Muscle of leg (tissue), 11 donors: Measurements from ENCODE around the gene HYAL2. TPM values are rescaled to one million over a fixed set of nuclear protein-coding genes. Genes with fewer than 3 reads are reported as not detected.
A peak's percentile ranks its signal among the peaks of the same experiment; 100 is the strongest.

Experiments
- DNase-seq: peaks from one replicate; pipeline ENCODE4 v3.0.0; 2013
- H3K27ac ChIP-seq: one replicate; pipeline ENCODE4 v1.5.1; 2013; ENCODE audit warnings: mild to moderate bottlenecking, low read length, control low read depth
- H3K27me3 ChIP-seq: one replicate; pipeline ENCODE4 v1.6.1; 2013; ENCODE audit warnings: low read length; ENCODE audit not compliant: control insufficient read depth, insufficient read depth
- H3K36me3 ChIP-seq: one replicate; pipeline ENCODE4 v1.6.1; 2013; ENCODE audit warnings: low read length; ENCODE audit not compliant: control insufficient read depth, insufficient read depth
- H3K4me1 ChIP-seq: one replicate; pipeline ENCODE4 v1.6.1; 2013; ENCODE audit warnings: low read length; ENCODE audit not compliant: control insufficient read depth, insufficient read depth
- H3K4me3 ChIP-seq: one replicate; pipeline ENCODE4 v1.5.1; 2013; ENCODE audit warnings: low read length, control low read depth
- H3K9me3 ChIP-seq: replicated peaks from 2 replicates; pipeline ENCODE4 v1.6.1; 2013; ENCODE audit warnings: low read depth, low read length; ENCODE audit not compliant: control insufficient read depth
- WGBS: methylation state at CpG from one replicate; pipeline ENCODE4 v1.1.5; 2013; ENCODE audit warnings: missing lambda C conversion rate; ENCODE audit not compliant: insufficient coverage; 5-methylcytosine and 5-hydroxymethylcytosine counted together
- polyA plus RNA-seq, 8 donors: library from polyadenylated mRNA; unstranded; fragments of 120-200 nt; gene quantifications; one replicate each; pipeline versions ENCODE4 v1.2.1 to v1.2.3, GENCODE V29; 2013; ENCODE audit warnings: inconsistent platforms in 1 of 8, low replicate concordance in 1 of 8; ENCODE audit not compliant: insufficient read length in 8 of 8, insufficient read depth in 1 of 8
- total RNA-seq: library from RNA; stranded (reverse); fragments of 120-200 nt; gene quantifications from one replicate; pipeline ENCODE4 v1.2.4, GENCODE V29; 2013

HYAL2 gene
- total and polyA plus RNA-seq, 9 donors = 34.3 to 51.6 (median 47.7) TPM

- H3K27ac ChIP-seq = peak overlapping the region; percentile 96
- no peaks in the 10 kb centered on the region for H3K9me3 ChIP-seq
- WGBS = 16% methylated on average over 3 of the region's 4 CpGs
- no peaks in the 10 kb centered on the region for H3K27me3 ChIP-seq
- peak; percentile 81 for DNase-seq
- no peak overlapping the region for H3K4me3 ChIP-seq
- H3K36me3 ChIP-seq = peaks cover 34% of the 10 kb centered on the region
- peaks cover 69% of the 10 kb centered on the region for H3K4me1 ChIP-seq
Measured at GRCh38 chr3:50323092-50323600, 601 bp upstream of the HYAL2 start.

- Histone ChIP-seq H3K27me3 (no peaks in the 10 kb centered on the region), H3K4me3 (peak overlapping the region; percentile 74), H3K4me1 (peaks cover 73% of the 10 kb centered on the region), H3K9me3 (no peaks in the 10 kb centered on the region), H3K27ac (peak overlapping the region; percentile 96), H3K36me3 (peaks cover 44% of the 10 kb centered on the region)
- no peak for DNase-seq
- 1% methylated on average over 13 of the region's 14 CpGs for WGBS
Measured at GRCh38 chr3:50322115-50322385, 495 bp downstream of the HYAL2 start.

GRCh38 chr3:50321336-50322114, 1.0 kb downstream of the HYAL2 start:
- no peaks in the 10 kb centered on the region for H3K27me3 ChIP-seq
- H3K4me3 ChIP-seq = peak overlapping the region; percentile 74
- H3K9me3 ChIP-seq = no peaks in the 10 kb centered on the region
- DNase-seq = peak; percentile 96
- peaks cover 70% of the 10 kb centered on the region for H3K4me1 ChIP-seq
- under 1% methylated on average over 41 of the region's 59 CpGs for WGBS
- peak overlapping the region; percentile 96 for H3K27ac ChIP-seq
- peaks cover 50% of the 10 kb centered on the region for H3K36me3 ChIP-seq

- peak overlapping the region; percentile 74 for H3K4me3 ChIP-seq
- no peaks in the 10 kb centered on the region for H3K27me3 ChIP-seq
- peak; percentile 92 for DNase-seq
- peak overlapping the region; percentile 96 for H3K27ac ChIP-seq
- H3K9me3 ChIP-seq = no peaks in the 10 kb centered on the region
- WGBS = 0% methylated on average over 23 of the region's 45 CpGs
- peaks cover 51% of the 10 kb centered on the region for H3K36me3 ChIP-seq
- peaks cover 70% of the 10 kb centered on the region for H3K4me1 ChIP-seq
Measured at GRCh38 chr3:50320853-50321335, 1.7 kb downstream of the HYAL2 start.

- peaks cover 49% of the 10 kb centered on the region for H3K36me3 ChIP-seq
- DNase-seq = peak; percentile 10
- H3K9me3 ChIP-seq = no peaks in the 10 kb centered on the region
- WGBS = 76% methylated on average over 29 of the region's 29 CpGs
- H3K27me3 ChIP-seq = no peaks in the 10 kb centered on the region
- peak overlapping the region; percentile 85 for H3K27ac ChIP-seq
- H3K4me3 ChIP-seq = peak overlapping the region; percentile 74
- H3K4me1 ChIP-seq = peaks cover 67% of the 10 kb centered on the region
Measured at GRCh38 chr3:50319894-50320625, 2.5 kb downstream of the HYAL2 start.

- 91% methylated on average over 11 of the region's 16 CpGs for WGBS
- H3K36me3 ChIP-seq = peaks cover 51% of the 10 kb centered on the region
- DNase-seq = peak; percentile 10
Measured at GRCh38 chr3:50319181-50319893, 3.2 kb downstream of the HYAL2 start.

GRCh38 chr3:50318615-50319014, 3.9 kb downstream of the HYAL2 start:
- no peak overlapping the region for H3K27ac ChIP-seq
- peaks cover 55% of the 10 kb centered on the region for H3K4me1 ChIP-seq
- no peaks in the 10 kb centered on the region for H3K27me3 ChIP-seq
- no peaks in the 10 kb centered on the region for H3K9me3 ChIP-seq
- no peak overlapping the region for H3K4me3 ChIP-seq
- 76% methylated on average over 10 of the region's 10 CpGs for WGBS
- no peak for DNase-seq
- H3K36me3 ChIP-seq = peaks cover 52% of the 10 kb centered on the region

More at GRCh38 chr3:50319181-50319893, 3.2 kb downstream of the HYAL2 start:
- peak overlapping the region; percentile 0 for H3K4me3 ChIP-seq
- H3K4me1 ChIP-seq = peaks cover 62% of the 10 kb centered on the region
- H3K9me3 ChIP-seq = no peaks in the 10 kb centered on the region
- H3K27me3 ChIP-seq = no peaks in the 10 kb centered on the region
- H3K27ac ChIP-seq = no peak overlapping the region

- H3K36me3 ChIP-seq = peaks cover 52% of the 10 kb centered on the region
- H3K4me3 ChIP-seq = no peak overlapping the region
- DNase-seq = no peak
- no peaks in the 10 kb centered on the region for H3K27me3 ChIP-seq
- peaks cover 51% of the 10 kb centered on the region for H3K4me1 ChIP-seq
- WGBS = 90% methylated on average over 9 of the region's 11 CpGs
- H3K27ac ChIP-seq = no peak overlapping the region
- no peaks in the 10 kb centered on the region for H3K9me3 ChIP-seq
Measured at GRCh38 chr3:50318163-50318562, 4.4 kb downstream of the HYAL2 start.

GRCh38 chr3:50317300-50317699, 5.2 kb downstream of the HYAL2 start:
- Histone ChIP-seq H3K9me3 (no peaks in the 10 kb centered on the region), H3K27me3 (no peaks in the 10 kb centered on the region), H3K36me3 (peaks cover 52% of the 10 kb centered on the region), H3K27ac (no peak overlapping the region), H3K4me1 (peaks cover 43% of the 10 kb centered on the region), H3K4me3 (no peak overlapping the region)
- WGBS = 53% methylated on average over 2 of the region's 6 CpGs
- no peak for DNase-seq
